ENCODE data around the gene C1orf53. TPM values are rescaled to one million over a fixed set of nuclear protein-coding genes. Genes with fewer than 3 reads are reported as not detected.

Gene C1orf53
- polyA plus RNA-seq, 1 of the 3 experiments (the other 2 are of a cell fraction): 24.9 TPM

DNA sequence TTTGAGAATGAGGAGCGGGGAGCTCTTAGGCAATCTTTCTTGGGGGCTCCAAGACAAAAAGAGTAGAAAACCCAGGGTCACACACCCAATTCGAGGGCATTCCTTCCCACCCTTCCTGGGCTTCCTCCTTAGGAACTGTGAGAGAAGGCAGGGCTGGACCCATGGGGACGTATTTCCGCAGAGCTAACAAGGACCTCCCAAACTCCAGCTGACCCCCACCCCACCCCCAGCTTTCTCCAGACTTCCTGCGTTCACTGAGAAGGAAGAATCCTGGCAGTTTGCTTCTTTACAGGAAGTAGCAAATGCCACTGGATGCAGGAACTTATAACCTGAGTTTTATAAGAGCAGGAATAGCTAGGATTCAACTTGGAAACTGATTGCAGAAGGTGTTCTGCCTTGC lies 12.1 kb downstream of the C1orf53 start:
- no peaks in the 10 kb centered on the region for H3K36me3 ChIP-seq (replicated peaks in 1 of 2; ENCODE audit: control insufficient read depth in 1 of 2, insufficient read depth in 2 of 2, low read length in 1 of 2)
- no peaks in the 10 kb centered on the region for H4K20me1 ChIP-seq (ENCODE audit: insufficient read depth)
- ChIA-PET POLR2A (no interaction called here), CTCF (interaction anchor here (1.1 to 5.1 kb wide), 8 partner anchors 7 to 549 kb away, joined by 3 to 46 read pairs (median 8); partner anchors contain the start of gene C1orf53)
- peak overlapping the region; percentile 97; the same call in 1 of the 2 replicates for H2AFZ ChIP-seq (ENCODE audit: low read depth)
- no peak overlapping the region for H3K4me3 ChIP-seq (ENCODE audit: low read depth in 2 of 2, low read length in 1 of 2)
- no peak for TF ChIP-seq POLR2AphosphoS5 (IDR thresholded peaks at IDR 0.05; ENCODE audit: low read depth, low read length)
- no peak for TF ChIP-seq FOXJ3 (CRISPR knock-in tag; IDR thresholded peaks at IDR 0.05)
- TF ChIP-seq GABPA (IDR thresholded peaks at IDR 0.05; ENCODE audit: low read depth): no peak
- no peak for TF ChIP-seq NRF1 (IDR thresholded peaks at IDR 0.05; ENCODE audit: low read depth, low read length)
- peaks cover 6% of the 10 kb centered on the region for H3F3A ChIP-seq (replicated peaks; ENCODE audit: insufficient read depth)
- no peak overlapping the region for H3K4me2 ChIP-seq
- WGBS (ENCODE audit: low lambda C conversion rate): 78% methylated on average over 5 of the region's 5 CpGs
- H3K4me1 ChIP-seq (ENCODE audit: control insufficient read depth in 1 of 2, insufficient read depth in 2 of 2, low read depth in 1 of 2, low read length in 1 of 2): peaks cover 0 to 34% of the 10 kb centered on the region in 2 experiments; a peak in 2 of 4 replicates
- no peaks in the 10 kb centered on the region for H3K9me3 ChIP-seq
- peaks cover 20% of the 10 kb centered on the region for H3K79me2 ChIP-seq (ENCODE audit: insufficient read depth)
- no peak overlapping the region for H3K27ac ChIP-seq (ENCODE audit: low read depth in 2 of 2, low read length in 1 of 2)
- H3K27me3 ChIP-seq (ENCODE audit: insufficient read depth): no peaks in the 10 kb centered on the region
- no peaks in the 10 kb centered on the region for H3K9me2 ChIP-seq
- no peak for DNase-seq
- H3K9ac ChIP-seq: no peak overlapping the region

DNA sequence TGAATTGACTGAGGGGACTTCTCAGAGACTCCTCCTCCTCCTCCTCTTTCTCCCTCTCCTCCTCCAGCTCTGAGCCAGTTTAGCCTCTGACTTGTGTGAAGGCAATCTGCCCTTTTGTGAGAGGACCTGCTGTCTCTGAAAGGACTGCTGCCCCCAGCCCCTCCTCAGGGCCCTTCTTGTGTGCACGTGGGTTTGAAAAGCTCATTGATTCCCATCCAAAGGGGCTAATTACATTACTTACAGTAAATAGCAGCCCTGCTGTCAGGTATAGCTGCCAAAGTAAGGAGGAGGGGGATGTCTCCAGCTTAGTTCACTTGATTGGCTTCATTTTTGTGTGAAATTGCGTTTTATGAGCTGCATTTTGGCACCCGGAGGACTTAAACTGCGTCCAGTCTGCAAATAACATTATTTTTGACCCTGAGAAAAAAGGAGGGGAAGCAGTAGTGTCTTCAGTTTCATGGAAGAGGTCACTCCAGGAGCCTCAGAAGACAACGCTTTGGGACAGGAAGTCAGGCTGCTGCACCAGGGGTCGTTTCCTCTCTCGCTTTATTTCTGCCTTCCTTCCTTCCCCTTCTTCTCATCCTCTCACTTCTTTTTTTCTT lies 12.9 kb downstream of the C1orf53 start:
- peak overlapping the region; percentile 81 to 91 for H3K4me3 ChIP-seq (ENCODE audit: low read depth in 2 of 2, low read length in 1 of 2)
- H3K79me2 ChIP-seq (ENCODE audit: insufficient read depth): peaks cover 26% of the 10 kb centered on the region
- H3K27ac ChIP-seq (ENCODE audit: low read depth in 2 of 2, low read length in 1 of 2): no peak overlapping the region
- no peaks in the 10 kb centered on the region for H3K27me3 ChIP-seq (ENCODE audit: insufficient read depth)
- CTCF ChIA-PET: interaction anchor here (0.6 to 5.1 kb wide), 20 partner anchors 8 to 549 kb away, joined by 3 to 46 read pairs (median 6); partner anchors contain the start of gene C1orf53
- H3K9me2 ChIP-seq: no peaks in the 10 kb centered on the region
- peaks cover 0 to 34% of the 10 kb centered on the region in 2 experiments; a peak in 2 of 4 replicates for H3K4me1 ChIP-seq (ENCODE audit: control insufficient read depth in 1 of 2, insufficient read depth in 2 of 2, low read depth in 1 of 2, low read length in 1 of 2)
- TF ChIP-seq TAF1 (IDR thresholded peaks at IDR 0.05; ENCODE audit: borderline replicate concordance, low read depth, low read length) (no peak), MEF2A (IDR thresholded peaks at IDR 0.05; ENCODE audit: borderline replicate concordance, low read depth) (no peak), RCOR1 (IDR thresholded peaks at IDR 0.05; ENCODE audit: low read length) (no peak), RXRA (IDR thresholded peaks at IDR 0.05; ENCODE audit: borderline replicate concordance, low read depth) (no peak)
- TF ChIP-seq, protein P1, sequence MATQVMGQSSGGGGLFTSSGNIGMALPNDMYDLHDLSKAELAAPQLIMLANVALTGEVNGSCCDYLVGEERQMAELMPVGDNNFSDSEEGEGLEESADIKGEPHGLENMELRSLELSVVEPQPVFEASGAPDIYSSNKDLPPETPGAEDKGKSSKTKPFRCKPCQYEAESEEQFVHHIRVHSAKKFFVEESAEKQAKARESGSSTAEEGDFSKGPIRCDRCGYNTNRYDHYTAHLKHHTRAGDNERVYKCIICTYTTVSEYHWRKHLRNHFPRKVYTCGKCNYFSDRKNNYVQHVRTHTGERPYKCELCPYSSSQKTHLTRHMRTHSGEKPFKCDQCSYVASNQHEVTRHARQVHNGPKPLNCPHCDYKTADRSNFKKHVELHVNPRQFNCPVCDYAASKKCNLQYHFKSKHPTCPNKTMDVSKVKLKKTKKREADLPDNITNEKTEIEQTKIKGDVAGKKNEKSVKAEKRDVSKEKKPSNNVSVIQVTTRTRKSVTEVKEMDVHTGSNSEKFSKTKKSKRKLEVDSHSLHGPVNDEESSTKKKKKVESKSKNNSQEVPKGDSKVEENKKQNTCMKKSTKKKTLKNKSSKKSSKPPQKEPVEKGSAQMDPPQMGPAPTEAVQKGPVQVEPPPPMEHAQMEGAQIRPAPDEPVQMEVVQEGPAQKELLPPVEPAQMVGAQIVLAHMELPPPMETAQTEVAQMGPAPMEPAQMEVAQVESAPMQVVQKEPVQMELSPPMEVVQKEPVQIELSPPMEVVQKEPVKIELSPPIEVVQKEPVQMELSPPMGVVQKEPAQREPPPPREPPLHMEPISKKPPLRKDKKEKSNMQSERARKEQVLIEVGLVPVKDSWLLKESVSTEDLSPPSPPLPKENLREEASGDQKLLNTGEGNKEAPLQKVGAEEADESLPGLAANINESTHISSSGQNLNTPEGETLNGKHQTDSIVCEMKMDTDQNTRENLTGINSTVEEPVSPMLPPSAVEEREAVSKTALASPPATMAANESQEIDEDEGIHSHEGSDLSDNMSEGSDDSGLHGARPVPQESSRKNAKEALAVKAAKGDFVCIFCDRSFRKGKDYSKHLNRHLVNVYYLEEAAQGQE (IDR thresholded peaks at IDR 0.05; ENCODE audit: low read depth, low read length): no peak
- TF ChIP-seq, protein P2, sequence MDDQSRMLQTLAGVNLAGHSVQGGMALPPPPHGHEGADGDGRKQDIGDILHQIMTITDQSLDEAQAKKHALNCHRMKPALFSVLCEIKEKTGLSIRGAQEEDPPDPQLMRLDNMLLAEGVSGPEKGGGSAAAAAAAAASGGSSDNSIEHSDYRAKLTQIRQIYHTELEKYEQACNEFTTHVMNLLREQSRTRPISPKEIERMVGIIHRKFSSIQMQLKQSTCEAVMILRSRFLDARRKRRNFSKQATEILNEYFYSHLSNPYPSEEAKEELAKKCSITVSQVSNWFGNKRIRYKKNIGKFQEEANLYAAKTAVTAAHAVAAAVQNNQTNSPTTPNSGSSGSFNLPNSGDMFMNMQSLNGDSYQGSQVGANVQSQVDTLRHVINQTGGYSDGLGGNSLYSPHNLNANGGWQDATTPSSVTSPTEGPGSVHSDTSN (IDR thresholded peaks at IDR 0.05): no peak
- DNase-seq: peak; percentile 15
- H3F3A ChIP-seq (replicated peaks; ENCODE audit: insufficient read depth): peaks cover 6% of the 10 kb centered on the region
- peak overlapping the region; percentile 80 for H3K4me2 ChIP-seq
- no peaks in the 10 kb centered on the region for H3K36me3 ChIP-seq (replicated peaks in 1 of 2; ENCODE audit: control insufficient read depth in 1 of 2, insufficient read depth in 2 of 2, low read length in 1 of 2)
- no peaks in the 10 kb centered on the region for H3K9me3 ChIP-seq
- WGBS (ENCODE audit: low lambda C conversion rate): 5% methylated on average over 7 of the region's 7 CpGs
- no peaks in the 10 kb centered on the region for H4K20me1 ChIP-seq (ENCODE audit: insufficient read depth)
- peak overlapping the region; percentile 79; the same call in 1 of the 2 replicates for H3K9ac ChIP-seq
- H2AFZ ChIP-seq (ENCODE audit: low read depth): peak overlapping the region; percentile 97
- POLR2A ChIA-PET: no interaction called here
